MCF 10A (cell line): ENCODE results near the gene CPTP. TPM values are rescaled to one million over a fixed set of nuclear protein-coding genes. Genes with fewer than 3 reads are reported as not detected.

Experiments
- BruUV-seq: library from RNA; stranded (reverse); fragments of 400-500 nt; replicated peaks from 2 replicates; lab custom pipeline; 2021; lab: Mats Ljungman, UMichigan
- CTCF ChIA-PET: fragments of 300-600 bp; sonication (Branson Sonifier 250); formaldehyde crosslinking; extraction: SDS; loops from one replicate; lab custom pipeline; 2021; ENCODE audit warnings: antibody characterized with exemption, inconsistent platforms; lab: Yijun Ruan, JAX
- POLR2A ChIA-PET: fragments of 300-600, 350-650 bp; sonication (Branson Sonifier 250); formaldehyde crosslinking; extraction: SDS; loops from one replicate; lab custom pipeline; 2020; ENCODE audit warnings: antibody characterized with exemption, inconsistent platforms; lab: Yijun Ruan, JAX
- DNase-seq: peaks from one replicate; pipeline ENCODE4 v3.0.0-alpha.2; 2018; ENCODE audit not compliant: unreplicated experiment
- H3K27ac Mint-ChIP-seq: one replicate; pipeline ENCODE4 v1.8.0; 2022; ENCODE audit warnings: mild to moderate bottlenecking, low read depth, mixed read lengths; ENCODE audit not compliant: unreplicated experiment
- H3K27me3 Mint-ChIP-seq: one replicate; pipeline ENCODE4 v1.8.0; 2022; ENCODE audit warnings: mixed read lengths; ENCODE audit not compliant: insufficient read depth, unreplicated experiment
- H3K36me3 Mint-ChIP-seq: one replicate; pipeline ENCODE4 v1.8.0; 2022; ENCODE audit warnings: mild to moderate bottlenecking, moderate library complexity, mixed read lengths; ENCODE audit not compliant: insufficient read depth, unreplicated experiment
- H3K4me1 Mint-ChIP-seq: one replicate; pipeline ENCODE4 v1.8.0; 2022; ENCODE audit warnings: mixed read lengths; ENCODE audit not compliant: insufficient read depth, unreplicated experiment
- H3K4me3 Mint-ChIP-seq: one replicate; pipeline ENCODE4 v1.8.0; 2022; ENCODE audit warnings: mild to moderate bottlenecking, moderate library complexity, mixed read lengths; ENCODE audit not compliant: unreplicated experiment
- H3K9me3 Mint-ChIP-seq: one replicate; pipeline ENCODE4 v1.8.0; 2022; ENCODE audit warnings: mixed read lengths; ENCODE audit not compliant: unreplicated experiment
- CTCF ChIP-seq: fragments of 200-600 bp; IDR thresholded peaks from one replicate; pipeline ENCODE4 v1.8.0; 2022; ENCODE audit warnings: antibody characterized with exemption, mild to moderate bottlenecking; ENCODE audit not compliant: unreplicated experiment
- intact Hi-C: fragments of 100-400 bp; cut with micrococcal nuclease; formaldehyde crosslinking; loops from 2 replicates; pipeline ENCODE4 v1.14.1; 2022
- total RNA-seq: library from RNA; stranded (reverse); gene quantifications from 2 replicates; pipeline ENCODE4 v1.2.3, GENCODE V29; 2022

CPTP gene
- total RNA-seq, 1 experiment from 2014 or later: 21.0 TPM

- peak; percentile 64 for DNase-seq
- intact Hi-C loops: no loop called here
- TF ChIP-seq CTCF: no peak
- ChIA-PET CTCF (interaction anchor here (1.3 kb wide), 1 partner anchor 17 kb away, joined by 3 read pairs; no protein-coding TSS in a partner anchor), POLR2A (interaction anchor here (2.6 to 3.0 kb wide), 2 partner anchors 12 to 16 kb away, joined by 19 to 28 read pairs; partner anchors contain the start of gene DVL1)
- no TSS peak for BruUV-seq
- Mint-ChIP-seq H3K9me3 (no peaks in the 10 kb centered on the region), H3K36me3 (peaks cover 44% of the 10 kb centered on the region), H3K4me3 (no peak within 1 kb of the TSS), H3K27ac (no peak within 1 kb of the TSS), H3K4me1 (peaks cover under 1% of the 10 kb centered on the region), H3K27me3 (no peaks in the 10 kb centered on the region)
Measured at GRCh38 chr1:1331068-1331965, 6.7 kb downstream of the CPTP start, which contains the start of gene TAS1R3. Gene TAS1R3, plus strand, starts transcription at chr1:1331280. Its CDS starts 66 bp downstream, at chr1:1331346.

- POLR2A ChIA-PET: interaction anchor here (1.1 to 3.0 kb wide), 7 partner anchors 11 to 43 kb away, joined by 3 to 28 read pairs (median 5); partner anchors contain the start of genes AURKAIP1 and DVL1
- no peaks in the 10 kb centered on the region for H3K9me3 Mint-ChIP-seq
- H3K36me3 Mint-ChIP-seq: peaks cover 44% of the 10 kb centered on the region
- CTCF ChIA-PET: interaction anchor here (1.3 kb wide), 1 partner anchor 16 kb away, joined by 3 read pairs; no protein-coding TSS in a partner anchor
- no peaks in the 10 kb centered on the region for H3K27me3 Mint-ChIP-seq
- H3K4me3 Mint-ChIP-seq: peak overlapping the region; percentile 7
- no TSS peak for BruUV-seq
- intact Hi-C loops: no loop called here
- no peak overlapping the region for H3K27ac Mint-ChIP-seq
- no peaks in the 10 kb centered on the region for H3K4me1 Mint-ChIP-seq
- DNase-seq: no peak
- TF ChIP-seq CTCF: no peak
Measured at GRCh38 chr1:1332031-1332755, 7.6 kb downstream of the CPTP start.

GRCh38 chr1:1332774-1333480 is 8.3 kb downstream of the CPTP start:
- POLR2A ChIA-PET: interaction anchor here (0.7 to 3.0 kb wide), 8 partner anchors 11 to 105 kb away, joined by 3 to 28 read pairs (median 4); partner anchors contain the start of genes AURKAIP1 and DVL1
- peak; percentile 83 for DNase-seq
- Mint-ChIP-seq H3K36me3 (peaks cover 44% of the 10 kb centered on the region), H3K4me3 (peak overlapping the region; percentile 7), H3K27me3 (no peaks in the 10 kb centered on the region), H3K9me3 (no peaks in the 10 kb centered on the region), H3K27ac (no peak overlapping the region), H3K4me1 (no peaks in the 10 kb centered on the region)
- no TSS peak for BruUV-seq
- no peak for TF ChIP-seq CTCF
- CTCF ChIA-PET: interaction anchor here (1.3 kb wide), 1 partner anchor 15 kb away, joined by 3 read pairs; no protein-coding TSS in a partner anchor
- intact Hi-C loops: no loop called here
